ENCODE results near the gene PTPRN2.
"Not testable (repeated sequence)": the region's sequence is repeated elsewhere in the genome, so short reads cannot be mapped to it uniquely, and the experiment has no call there.

The PTPRN2 gene

GRCh38 chr7:158469396-158470051, 118.1 kb downstream of the PTPRN2 start:
- no peak for DNase-seq (ENCODE audit: low spot score)

- DNase-seq (ENCODE audit: low spot score) = no peak
These were observed 118.8 kb downstream of the PTPRN2 start for GRCh38 chr7:158468700-158469296.

- no peak for DNase-seq (ENCODE audit: low spot score)
These were observed 119.4 kb downstream of the PTPRN2 start for GRCh38 chr7:158468181-158468580.

- no peak for DNase-seq (ENCODE audit: low spot score)
These were observed 120.1 kb downstream of the PTPRN2 start for GRCh38 chr7:158467562-158467961.

- DNase-seq (ENCODE audit: low spot score) = no peak
These were observed 124.3 kb downstream of the PTPRN2 start for GRCh38 chr7:158463317-158463716.

GRCh38 chr7:158461824-158462223, 125.8 kb downstream of the PTPRN2 start:
- DNase-seq (ENCODE audit: low spot score) = no peak

GRCh38 chr7:158460665-158461064, 127.0 kb downstream of the PTPRN2 start:
- no peak for DNase-seq (ENCODE audit: low spot score)

- DNase-seq (ENCODE audit: low spot score) = no peak
These were observed 128.8 kb downstream of the PTPRN2 start for GRCh38 chr7:158458716-158459282.

- no peak for DNase-seq (ENCODE audit: low spot score)
These were observed 129.5 kb downstream of the PTPRN2 start for GRCh38 chr7:158458096-158458495.

GRCh38 chr7:158457586-158457985, 130.0 kb downstream of the PTPRN2 start:
- not testable (repeated sequence) for DNase-seq (ENCODE audit: low spot score)

GRCh38 chr7:158454631-158455030, 133.0 kb downstream of the PTPRN2 start:
- DNase-seq (ENCODE audit: low spot score) = no peak

- no peak for DNase-seq (ENCODE audit: low spot score)
These were observed 134.0 kb downstream of the PTPRN2 start for GRCh38 chr7:158453663-158454062.

- DNase-seq (ENCODE audit: low spot score) = no peak
These were observed 135.3 kb downstream of the PTPRN2 start for GRCh38 chr7:158452331-158452730.

- DNase-seq (ENCODE audit: low spot score) = no peak
These were observed 137.0 kb downstream of the PTPRN2 start for GRCh38 chr7:158450476-158451124.

- DNase-seq (ENCODE audit: low spot score) = no peak
These were observed 137.7 kb downstream of the PTPRN2 start for GRCh38 chr7:158449942-158450341.

GRCh38 chr7:158449266-158449665, 138.4 kb downstream of the PTPRN2 start:
- DNase-seq (ENCODE audit: low spot score) = no peak

GRCh38 chr7:158448430-158449100, 139.1 kb downstream of the PTPRN2 start:
- no peak for DNase-seq (ENCODE audit: low spot score)

GRCh38 chr7:158447506-158448171, 140.0 kb downstream of the PTPRN2 start:
- no peak for DNase-seq (ENCODE audit: low spot score)

GRCh38 chr7:158447151-158447505, 140.5 kb downstream of the PTPRN2 start:
- DNase-seq (ENCODE audit: low spot score) = no peak

GRCh38 chr7:158446706-158447105, 140.9 kb downstream of the PTPRN2 start:
- DNase-seq (ENCODE audit: low spot score) = no peak

GRCh38 chr7:158446281-158446680, 141.3 kb downstream of the PTPRN2 start:
- DNase-seq (ENCODE audit: low spot score) = no peak
